Heart left ventricle (tissue), 16 donors: ENCODE measurements around the gene EYA4. TPM values are rescaled to one million over a fixed set of nuclear protein-coding genes. Genes with fewer than 3 reads are reported as not detected.
"Not testable (repeated sequence)": the region's sequence is repeated elsewhere in the genome, so short reads cannot be mapped to it uniquely, and the experiment has no call there.

Experiments used
- ATAC-seq, 4 donors: fragments of 200-7000 bp; cut with Tn5 transposase; one replicate each; pipeline ENCODE4 v1.9.1; 2020 to 2022; ENCODE audit warnings: moderate library complexity in 4 of 4, mild to moderate bottlenecking in 3 of 4, moderate number of reproducible peaks in 1 of 4
- DNase-seq, 5 donors: peaks; one replicate each; pipeline ENCODE4 v3.0.0-alpha.2; 2020
- H3K27ac ChIP-seq, 12 donors: fragments of 200-600 bp; sonication (generic) in 4 of 12; one replicate each; pipeline versions ENCODE4 v1.5.0 to v1.8.0; 2016 to 2022; ENCODE audit warnings: mild to moderate bottlenecking in 2 of 12
- H3K27me3 ChIP-seq, 9 donors: fragments of 200-600 bp; sonication (generic) in 2 of 9; one replicate each; pipeline versions ENCODE4 v1.5.1 to v1.8.0; 2016 to 2022; ENCODE audit warnings: mild to moderate bottlenecking in 3 of 9
- H3K36me3 ChIP-seq, 9 donors: fragments of 200-600 bp; sonication (generic) in 2 of 9; one replicate each; pipeline versions ENCODE4 v1.5.0 to v1.8.0; 2018 to 2022; ENCODE audit warnings: mild to moderate bottlenecking in 2 of 9
- H3K4me1 ChIP-seq, 12 donors: fragments of 200-600 bp; sonication (generic) in 4 of 12; one replicate each; pipeline versions ENCODE4 v1.5.0 to v1.8.0; 2016 to 2022; ENCODE audit warnings: mild to moderate bottlenecking in 3 of 12
- H3K4me3 ChIP-seq, 12 donors: fragments of 200-600 bp; sonication (generic) in 4 of 12; one replicate each; pipeline versions ENCODE4 v1.5.0 to v1.8.0; 2017 to 2022; ENCODE audit warnings: mild to moderate bottlenecking in 9 of 12, moderate library complexity in 4 of 12
- H3K9me3 ChIP-seq, 12 donors: fragments of 200-600 bp; sonication (generic) in 4 of 12; one replicate each; pipeline versions ENCODE4 v1.5.0 to v1.8.0; 2016 to 2022; ENCODE audit warnings: mild to moderate bottlenecking in 1 of 12
- POLR2A ChIP-seq, 2 donors: fragments of 450-650 bp; IDR thresholded peaks; one replicate each; pipeline ENCODE4 v1.6.1; 2017; ENCODE audit warnings: antibody characterized with exemption in 2 of 2, mild to moderate bottlenecking in 2 of 2, moderate library complexity in 2 of 2
- WGBS, 4 donors: extraction: QIAGEN DNeasy Blood & Tissue Kit in 2 of 4; methylation state at CpG; one replicate each; pipeline versions ENCODE4 v1.1.5 to v1.1.7; 2013 to 2018; 5-methylcytosine and 5-hydroxymethylcytosine counted together
- intact Hi-C, 10 donors: fragments of 100-400 bp; cut with DNase I; formaldehyde crosslinking; loops; one replicate each; pipeline versions ENCODE4 v1.11.1 to v1.14.2; 2022
- polyA plus RNA-seq, 2 donors: library from polyadenylated mRNA; stranded (reverse); fragments of 200-250 nt; gene quantifications; one replicate each; pipeline ENCODE4 v1.2.3, GENCODE V29; 2013
- total RNA-seq, 9 donors: library from RNA; depleted of rRNA in 2 of 9; stranded (reverse); fragments of >200 nt in 2 of 9; fragmentation: NEBNext Ultra II Directional in 3 of 9; extraction: Animal tissue kit (Norgen Biotek cat#: 25700) in 3 of 9; gene quantifications; one replicate each; pipeline versions ENCODE4 v1.1.0 to v1.2.4, GENCODE V29; 2016 to 2023
- TF ChIP-seq, protein P1 (sequence below), 12 donors: fragments of 200-600 bp; sonication (generic) in 4 of 12; IDR thresholded peaks; one replicate each; pipeline versions ENCODE4 v1.5.0 to v1.8.0; 2018 to 2022; ENCODE audit warnings: antibody characterized with exemption in 12 of 12, mild to moderate bottlenecking in 5 of 12
- donor health status: ischemic (EF 13 %, LVEDD 7.1; RV severe dilation, severe dysfunction).
- donor health status: healthy with polysubstance abuse.
- donor health status: DM: no; HTN: yes; CAD: no.
- donor health status: DM: no; HTN: no; CAD: no.
- donor health status: ischemic (EF 25% LVEDD 6.9; RV normal size, moderate dysfunction).
- donor health status: ischemic (EF 25% LVEDD 5.7; RV mildly dilated, moderate dysfunction).
- donor health status: healthy.
- donor health status: DM: yes; HTN: yes; CAD: no.
- donor health status: ischemic (EF 35%, LVEDD 5.7; RV mildly dilated, moderate dysfunction).
- donor health status: nonischemic (EF 11% LVEDD 7.7; RV severe dilation, severe dysfunction).
- donor health status: DM: yes; HTN: yes; CAD: no.
- donor health status: PGD.
- donor health status: ischemic (EF 29% LVEDD 5.4; RV normal size, mild dysfunction).
- donor health status: nonischemic (EF 23%, LVEDD 6.1; RV moderate dilation, normal function).

Gene EYA4
- total and polyA plus RNA-seq, 11 donors = 3.6 to 29.6 (median 21.7) TPM

DNA sequence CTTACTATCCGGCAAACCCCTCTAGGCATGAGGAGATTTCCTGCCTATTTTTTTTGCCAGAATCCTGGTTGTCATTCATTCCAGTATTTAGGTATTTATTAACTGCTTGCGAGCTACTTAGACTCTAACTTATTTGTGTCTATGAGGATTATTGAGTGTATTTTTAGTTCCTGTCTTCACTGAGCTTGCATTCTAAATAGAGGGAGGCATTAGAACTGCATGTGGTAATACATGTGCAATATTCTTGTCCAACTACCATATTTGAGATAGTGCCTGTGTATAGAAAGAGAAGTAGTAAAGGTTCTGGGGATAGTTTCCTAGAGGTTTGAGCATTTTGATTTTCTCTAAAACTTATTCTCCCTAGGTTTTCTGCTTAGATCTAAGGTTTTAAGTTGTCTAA lies 308.9 kb downstream of the EYA4 start:
- Histone ChIP-seq H3K4me3 (no peak overlapping the region), H3K36me3 (no peaks in the 10 kb centered on the region), H3K27ac (no peak overlapping the region), H3K4me1 (peaks cover 0 to 16% (median 4%) of the 10 kb centered on the region in 12 donors), H3K9me3 (no peaks in the 10 kb centered on the region), H3K27me3 (no peaks in the 10 kb centered on the region)
- intact Hi-C loops = loop anchor here in 9 of 10 donors (5.0 to 10.0 kb wide), 10 partner anchors 358 to 1015 kb away; partner anchors contain the start of gene TAAR9 (in 1 of the 9)
- 62 to 74% (median 66%) methylated on average over 2 of the region's 2 CpGs for WGBS, 4 donors
- DNase-seq (no peak), ATAC-seq (no peak)
- TF ChIP-seq, protein P1, sequence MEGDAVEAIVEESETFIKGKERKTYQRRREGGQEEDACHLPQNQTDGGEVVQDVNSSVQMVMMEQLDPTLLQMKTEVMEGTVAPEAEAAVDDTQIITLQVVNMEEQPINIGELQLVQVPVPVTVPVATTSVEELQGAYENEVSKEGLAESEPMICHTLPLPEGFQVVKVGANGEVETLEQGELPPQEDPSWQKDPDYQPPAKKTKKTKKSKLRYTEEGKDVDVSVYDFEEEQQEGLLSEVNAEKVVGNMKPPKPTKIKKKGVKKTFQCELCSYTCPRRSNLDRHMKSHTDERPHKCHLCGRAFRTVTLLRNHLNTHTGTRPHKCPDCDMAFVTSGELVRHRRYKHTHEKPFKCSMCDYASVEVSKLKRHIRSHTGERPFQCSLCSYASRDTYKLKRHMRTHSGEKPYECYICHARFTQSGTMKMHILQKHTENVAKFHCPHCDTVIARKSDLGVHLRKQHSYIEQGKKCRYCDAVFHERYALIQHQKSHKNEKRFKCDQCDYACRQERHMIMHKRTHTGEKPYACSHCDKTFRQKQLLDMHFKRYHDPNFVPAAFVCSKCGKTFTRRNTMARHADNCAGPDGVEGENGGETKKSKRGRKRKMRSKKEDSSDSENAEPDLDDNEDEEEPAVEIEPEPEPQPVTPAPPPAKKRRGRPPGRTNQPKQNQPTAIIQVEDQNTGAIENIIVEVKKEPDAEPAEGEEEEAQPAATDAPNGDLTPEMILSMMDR (IDR thresholded peaks at IDR 0.05) = no peak
- no peak for TF ChIP-seq POLR2A (IDR thresholded peaks at IDR 0.05)

DNA sequence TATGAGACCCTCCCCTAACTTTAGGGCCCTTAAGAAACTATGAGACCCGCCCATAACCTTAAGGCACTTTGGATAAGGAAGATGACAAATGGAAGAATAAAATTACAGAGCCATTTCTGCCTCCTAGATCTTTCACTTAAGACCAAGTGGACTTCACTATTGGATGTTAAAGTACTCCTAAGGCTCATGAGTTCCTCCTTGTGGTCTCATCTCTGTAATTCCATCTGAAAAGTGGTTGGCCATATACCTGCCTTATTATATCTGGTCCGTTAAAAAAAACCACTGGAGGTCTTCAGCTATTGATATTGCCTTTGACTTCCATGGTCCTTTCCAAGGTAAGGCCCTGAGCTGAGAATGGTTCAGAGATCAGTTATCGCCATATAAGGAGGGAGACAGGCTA lies 310.3 kb downstream of the EYA4 start:
- H3K9me3 ChIP-seq = no peaks in the 10 kb centered on the region
- H3K4me3 ChIP-seq = no peak overlapping the region
- DNase-seq = no peak
- H3K36me3 ChIP-seq = no peaks in the 10 kb centered on the region
- peaks cover 0 to 16% (median 4%) of the 10 kb centered on the region in 12 donors for H3K4me1 ChIP-seq
- 79 to 91% (median 89%) methylated on average over 3 of the region's 3 CpGs for WGBS, 4 donors
- intact Hi-C loops = loop anchor here in 9 of 10 donors (5.0 to 10.0 kb wide), 10 partner anchors 359 to 1017 kb away; partner anchors contain the start of gene TAAR9 (in 1 of the 9)
- no peaks in the 10 kb centered on the region for H3K27me3 ChIP-seq
- no peak for TF ChIP-seq POLR2A (IDR thresholded peaks at IDR 0.05)
- TF ChIP-seq, protein P1 (IDR thresholded peaks at IDR 0.05) = no peak
- peak overlapping the region in 4 of 12 donors; percentile 19 to 32 (median 26) for H3K27ac ChIP-seq
- ATAC-seq = peak in 1 of 4 donors; percentile 28

DNA sequence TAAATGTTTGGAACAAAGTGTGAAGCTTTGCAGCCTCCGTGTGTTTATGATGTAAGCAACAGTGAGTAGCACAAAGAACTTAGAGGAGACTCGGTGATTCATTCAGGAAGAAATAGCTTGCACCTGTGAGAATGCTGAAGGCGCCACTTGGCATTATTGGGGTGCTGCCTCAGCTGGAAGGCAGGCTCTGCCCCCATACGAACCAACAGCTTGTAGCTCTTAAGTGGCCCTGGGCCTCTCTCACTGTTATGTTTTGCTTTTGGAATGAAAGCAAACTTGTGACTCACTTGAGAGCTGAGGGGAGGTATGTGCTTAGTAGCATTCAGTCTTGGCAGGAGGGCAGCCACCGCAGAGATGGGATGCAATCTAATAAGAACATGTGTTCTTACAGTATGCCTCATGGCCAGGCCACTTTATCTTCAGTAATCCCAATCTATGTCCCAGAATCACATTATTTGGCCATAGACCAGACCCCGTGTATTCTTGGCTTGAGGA lies 310.7 kb downstream of the EYA4 start:
- H3K4me1 ChIP-seq = peaks cover 0 to 16% (median 4%) of the 10 kb centered on the region in 12 donors
- no peaks in the 10 kb centered on the region for H3K9me3 ChIP-seq
- intact Hi-C loops = loop anchor here in 9 of 10 donors (2.0 to 10.0 kb wide), 14 partner anchors 360 to 1017 kb away; partner anchors contain the start of gene TAAR9 (in 1 of the 9)
- no peak overlapping the region for H3K4me3 ChIP-seq
- no peaks in the 10 kb centered on the region for H3K36me3 ChIP-seq
- TF ChIP-seq POLR2A (IDR thresholded peaks at IDR 0.05) = no peak
- TF ChIP-seq, protein P1 (IDR thresholded peaks at IDR 0.05) = no peak
- 36 to 49% (median 44%) methylated on average over 6 of the region's 6 CpGs for WGBS, 4 donors
- peak; percentile 73 to 90 (median 85) for ATAC-seq
- no peaks in the 10 kb centered on the region for H3K27me3 ChIP-seq
- DNase-seq = peak in 4 of 5 donors; percentile 25 to 66 (median 48)
- H3K27ac ChIP-seq = peak overlapping the region in 4 of 12 donors; percentile 19 to 32 (median 26)

DNA sequence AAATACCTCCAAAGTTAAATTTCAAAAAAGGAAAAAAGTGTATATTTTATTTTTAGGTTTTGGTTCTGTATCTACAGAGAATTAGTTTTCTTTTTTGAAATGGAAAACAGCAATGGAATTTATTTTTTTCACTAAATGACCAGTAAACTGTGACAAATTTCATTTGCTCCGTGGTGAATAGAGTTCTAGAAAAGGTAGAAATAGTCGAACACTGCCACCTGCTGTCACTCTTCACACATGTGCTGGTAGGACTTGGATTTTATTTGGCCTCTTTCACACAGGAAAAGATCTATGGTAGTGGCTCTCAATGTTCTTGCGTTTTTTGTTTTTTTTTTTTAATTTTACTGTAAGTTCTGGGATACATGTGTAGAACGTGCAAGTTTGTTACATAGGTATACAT lies 312.5 kb downstream of the EYA4 start:
- Histone ChIP-seq H3K4me3 (no peak overlapping the region), H3K4me1 (peaks cover 0 to 16% (median 4%) of the 10 kb centered on the region in 12 donors), H3K36me3 (no peaks in the 10 kb centered on the region), H3K27ac (no peak overlapping the region), H3K27me3 (no peaks in the 10 kb centered on the region), H3K9me3 (peaks cover 0 to 4% (median 0%) of the 10 kb centered on the region in 12 donors)
- TF ChIP-seq, protein P1 (IDR thresholded peaks at IDR 0.05) = peak; percentile 33 to 70 (median 56)
- TF ChIP-seq POLR2A (IDR thresholded peaks at IDR 0.05) = no peak
- ATAC-seq (peak in 3 of 4 donors; percentile 61 to 75 (median 63)), DNase-seq (peak in 2 of 5 donors; percentile 23 to 33)
- intact Hi-C loops = loop anchor here in 9 of 10 donors (2.0 to 10.0 kb wide), 14 partner anchors 361 to 1019 kb away; partner anchors contain the start of gene TAAR9 (in 1 of the 9)
- 13 to 20% (median 15%) methylated on average over 4 of the region's 4 CpGs for WGBS, 4 donors

DNA sequence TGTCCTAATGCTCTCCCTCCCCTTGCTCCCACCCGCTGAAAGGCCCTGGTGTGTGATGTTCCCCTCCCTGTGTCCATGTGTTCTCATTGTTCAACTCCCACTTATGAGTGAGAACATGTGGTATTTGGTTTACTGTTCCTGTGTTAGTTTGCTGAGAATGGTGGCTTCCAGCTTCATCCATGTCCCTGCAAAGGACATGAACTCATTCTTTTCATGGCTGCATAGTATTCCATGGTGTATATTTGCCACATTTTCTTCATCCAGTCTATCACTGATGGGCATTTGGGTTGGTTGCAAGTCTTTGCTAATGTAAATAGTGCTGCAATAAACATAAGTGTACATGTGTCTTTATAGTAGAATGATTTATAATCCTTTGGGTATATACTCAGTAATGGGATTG lies 313.0 kb downstream of the EYA4 start:
- ATAC-seq, H3K9me3 ChIP-seq, H3K27me3 ChIP-seq, H3K36me3 ChIP-seq, H3K27ac ChIP-seq, H3K4me3 ChIP-seq, DNase-seq: not testable (repeated sequence)
- WGBS, 4 donors = 79 to 89% (median 86%) methylated on average over 1 of the region's 1 CpG
- H3K4me1 ChIP-seq = peaks cover 0 to 16% (median 4%) of the 10 kb centered on the region in 12 donors
- intact Hi-C loops = loop anchor here in 9 of 10 donors (5.0 to 10.0 kb wide), 10 partner anchors 362 to 1019 kb away; partner anchors contain the start of gene TAAR9 (in 1 of the 9)
